Suprapubic skin (tissue), 4 donors: ENCODE data around the gene BTBD6. TPM values are rescaled to one million over a fixed set of nuclear protein-coding genes. Genes with fewer than 3 reads are reported as not detected.

Source experiments
- DNase-seq, 2 donors: peaks; one replicate each; pipeline ENCODE4 v3.0.0-alpha.2; 2019; ENCODE audit warnings: low spot score in 2 of 2
- H3K27ac ChIP-seq: fragments of 200-600 bp; sonication (generic); one replicate; pipeline ENCODE4 v1.5.1; 2019
- H3K27me3 ChIP-seq: fragments of 200-600 bp; sonication (generic); one replicate; pipeline ENCODE4 v1.5.1; 2019
- H3K36me3 ChIP-seq: fragments of 200-600 bp; sonication (generic); one replicate; pipeline ENCODE4 v1.5.1; 2019
- H3K4me1 ChIP-seq: fragments of 200-600 bp; sonication (generic); one replicate; pipeline ENCODE4 v1.5.1; 2019
- H3K4me3 ChIP-seq: fragments of 200-600 bp; sonication (generic); one replicate; pipeline ENCODE4 v1.5.1; 2019; ENCODE audit warnings: mild to moderate bottlenecking
- H3K9me3 ChIP-seq: fragments of 200-600 bp; sonication (generic); one replicate; pipeline ENCODE4 v1.5.1; 2019
- CTCF ChIP-seq, 2 donors: fragments of 200-600 bp in 1 of 2; fragments of 450-650 bp in 1 of 2; sonication (generic) in 1 of 2; IDR thresholded peaks; one replicate each; pipeline ENCODE4 v1.5.1; 2016 to 2019; ENCODE audit warnings: antibody characterized with exemption in 2 of 2, mild to moderate bottlenecking in 1 of 2, moderate library complexity in 1 of 2
- EP300 ChIP-seq: sonication (generic); formaldehyde crosslinking; IDR thresholded peaks from one replicate; pipeline ENCODE4 v1.6.1; 2017; ENCODE audit warnings: antibody characterized with exemption
- POLR2A ChIP-seq, 2 donors: fragments of 450-650 bp; IDR thresholded peaks; one replicate each; pipeline ENCODE4 v1.6.1; 2017; ENCODE audit warnings: antibody characterized with exemption in 2 of 2, mild to moderate bottlenecking in 2 of 2, moderate library complexity in 2 of 2
- POLR2AphosphoS5 ChIP-seq, 3 donors: sonication (generic); formaldehyde crosslinking; IDR thresholded peaks; one replicate each; pipeline ENCODE4 v1.6.1; 2017; ENCODE audit warnings: antibody characterized with exemption in 3 of 3
- whole genome bisulfite sequencing: methylation state at CpG from one replicate; pipeline ENCODE4 v1.1.5; 2018; 5-methylcytosine and 5-hydroxymethylcytosine counted together
- total RNA-seq, 4 donors: library from RNA; depleted of rRNA; stranded (reverse); fragments of >200 nt; gene quantifications; one replicate each; pipeline ENCODE4 v1.1.0, GENCODE V29; 2016

The BTBD6 gene
- total RNA-seq, 4 donors from 2014 or later: 38.9 to 63.7 (median 58.6) TPM

DNA sequence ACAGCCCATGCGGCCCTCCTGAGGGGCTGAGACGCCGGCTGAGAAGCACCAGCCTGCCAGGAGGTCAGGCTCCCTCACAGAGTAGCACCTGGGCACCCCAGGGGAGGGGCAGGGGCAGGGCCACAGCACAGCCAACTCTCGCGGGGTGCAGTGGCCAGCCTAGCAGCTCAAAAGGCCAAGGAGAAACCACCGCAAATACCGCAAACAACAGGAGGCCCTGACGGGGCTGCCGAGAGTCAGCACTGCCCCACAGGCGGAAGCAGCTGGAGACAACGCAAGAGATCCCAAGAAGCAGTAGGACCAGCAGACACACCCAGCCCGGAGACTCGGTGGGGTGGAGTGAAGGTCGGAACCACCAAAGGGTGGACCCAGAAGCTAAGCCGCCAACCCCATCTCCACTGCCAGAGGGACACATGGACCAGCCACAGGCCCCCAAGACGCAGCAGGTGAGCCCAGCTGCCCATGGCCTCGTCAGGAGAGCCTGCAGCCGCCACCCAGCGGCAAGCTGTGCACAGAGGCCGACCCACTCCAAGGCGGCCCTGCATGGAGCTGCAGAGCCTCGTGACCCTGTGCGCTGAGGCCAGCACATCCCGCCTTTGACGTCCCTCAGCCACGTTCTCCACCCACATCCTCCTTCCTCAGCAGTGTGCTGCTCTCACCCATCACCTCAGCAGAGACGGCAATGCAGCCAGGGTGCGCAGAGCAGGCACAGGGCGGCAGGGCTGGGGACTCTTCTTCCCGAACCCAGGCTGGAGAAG is 31.7 kb upstream of the BTBD6 start:
- TF ChIP-seq EP300 (no peak), CTCF (IDR thresholded peaks at IDR 0.05) (no peak), POLR2A (IDR thresholded peaks at IDR 0.05) (no peak), POLR2AphosphoS5 (IDR thresholded peaks at IDR 0.05) (no peak)
- Histone ChIP-seq H3K27ac (no peak overlapping the region), H3K9me3 (no peaks in the 10 kb centered on the region), H3K27me3 (no peaks in the 10 kb centered on the region), H3K4me1 (no peaks in the 10 kb centered on the region), H3K4me3 (no peak overlapping the region), H3K36me3 (peaks cover 87% of the 10 kb centered on the region)
- 95% methylated on average over 20 of the region's 30 CpGs for WGBS
- no peak for DNase-seq

DNA sequence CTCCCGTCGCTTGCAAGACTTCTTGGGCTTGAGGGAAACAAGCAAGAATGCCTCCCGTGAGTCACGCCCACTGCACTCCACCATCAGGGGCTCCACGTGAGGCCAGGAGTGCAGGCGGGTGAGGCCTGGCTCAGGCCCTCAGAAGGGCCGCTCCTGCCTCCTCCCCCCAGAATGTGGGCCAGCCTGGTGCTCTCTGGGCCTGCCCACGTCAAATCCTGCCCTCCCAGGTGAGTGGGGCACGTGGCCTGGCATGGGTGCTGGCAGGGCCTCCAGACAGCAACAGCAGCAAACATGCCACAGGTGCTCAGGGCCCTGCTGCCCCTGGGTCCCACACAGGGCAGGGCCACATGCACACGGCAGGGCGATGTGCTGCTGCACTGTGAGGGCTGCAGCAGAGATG is 30.6 kb upstream of the BTBD6 start:
- Histone ChIP-seq H3K4me3 (no peak overlapping the region), H3K4me1 (no peaks in the 10 kb centered on the region), H3K27ac (no peak overlapping the region), H3K9me3 (no peaks in the 10 kb centered on the region), H3K27me3 (no peaks in the 10 kb centered on the region), H3K36me3 (peaks cover 82% of the 10 kb centered on the region)
- WGBS: 86% methylated on average over 6 of the region's 11 CpGs
- DNase-seq: no peak
- TF ChIP-seq POLR2AphosphoS5 (IDR thresholded peaks at IDR 0.05): no peak
- no peak for TF ChIP-seq EP300
- TF ChIP-seq POLR2A (IDR thresholded peaks at IDR 0.05): no peak
- no peak for TF ChIP-seq CTCF (IDR thresholded peaks at IDR 0.05)

DNA sequence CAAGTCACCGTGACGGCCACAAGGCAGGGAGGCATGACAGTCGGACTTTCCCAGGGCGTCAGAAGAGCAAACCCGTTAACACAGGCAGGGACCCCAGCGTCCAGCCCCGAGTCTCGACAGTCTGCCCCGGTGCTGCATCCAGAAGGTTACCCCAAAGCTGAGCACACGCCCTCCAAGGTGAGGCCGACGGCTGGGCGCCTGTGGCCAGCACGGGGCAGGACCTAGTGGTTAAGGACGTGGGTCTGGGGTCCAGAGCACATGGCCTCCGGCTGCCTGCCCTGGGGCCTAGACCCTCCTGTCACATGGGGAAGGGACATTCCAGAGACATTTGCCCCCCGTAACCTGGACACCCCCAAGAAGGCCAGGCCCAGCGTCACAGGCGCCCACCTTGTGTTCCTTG is 29.7 kb upstream of the BTBD6 start:
- no peaks in the 10 kb centered on the region for H3K4me1 ChIP-seq

DNA sequence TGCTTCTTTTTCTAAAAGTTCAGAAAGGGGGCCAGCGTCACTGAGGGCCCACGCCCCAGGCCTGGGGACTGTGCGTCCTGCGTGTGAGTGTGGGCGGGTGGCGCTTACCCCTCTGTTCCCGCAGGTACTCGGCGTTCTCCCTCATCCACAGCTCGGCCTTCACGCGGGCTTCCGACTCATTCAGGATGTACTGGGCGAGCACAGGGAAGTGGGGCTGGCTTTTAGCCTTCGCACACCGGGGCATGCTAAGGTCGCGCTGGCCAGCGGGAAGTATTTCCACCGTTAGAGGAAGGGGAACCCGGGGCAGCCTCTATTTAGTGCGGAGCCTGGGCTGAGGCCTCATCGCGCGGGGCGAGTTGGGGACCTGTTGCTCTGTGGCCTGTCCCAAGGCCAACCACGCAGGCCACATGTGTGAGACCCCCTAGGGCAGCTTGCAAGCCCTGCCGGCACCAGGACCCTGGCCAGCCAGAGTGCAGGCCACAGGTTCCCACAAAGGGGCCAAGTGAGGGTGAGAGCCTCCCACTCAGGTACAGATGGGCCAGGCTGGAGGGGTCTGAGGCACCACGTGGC is 29.2 kb upstream of the BTBD6 start:
- WGBS: 96% methylated on average over 15 of the region's 29 CpGs
- Histone ChIP-seq H3K4me3 (no peak overlapping the region), H3K4me1 (no peaks in the 10 kb centered on the region), H3K36me3 (peaks cover 75% of the 10 kb centered on the region), H3K9me3 (no peaks in the 10 kb centered on the region), H3K27ac (no peak overlapping the region), H3K27me3 (no peaks in the 10 kb centered on the region)
- DNase-seq: no peak
- TF ChIP-seq POLR2AphosphoS5 (IDR thresholded peaks at IDR 0.05): no peak
- no peak for TF ChIP-seq CTCF (IDR thresholded peaks at IDR 0.05)
- no peak for TF ChIP-seq EP300
- TF ChIP-seq POLR2A (IDR thresholded peaks at IDR 0.05): no peak

More for the DNA sequence above, 29.7 kb upstream of the BTBD6 start:
- H3K27ac ChIP-seq: no peak overlapping the region
- H3K4me3 ChIP-seq: no peak overlapping the region
- H3K36me3 ChIP-seq: peaks cover 78% of the 10 kb centered on the region
- no peaks in the 10 kb centered on the region for H3K27me3 ChIP-seq
- DNase-seq: no peak
- 95% methylated on average over 11 of the region's 19 CpGs for WGBS
- H3K9me3 ChIP-seq: no peaks in the 10 kb centered on the region
- no peak for TF ChIP-seq POLR2A (IDR thresholded peaks at IDR 0.05)
- no peak for TF ChIP-seq POLR2AphosphoS5 (IDR thresholded peaks at IDR 0.05)
- no peak for TF ChIP-seq CTCF (IDR thresholded peaks at IDR 0.05)
- TF ChIP-seq EP300: no peak

DNA sequence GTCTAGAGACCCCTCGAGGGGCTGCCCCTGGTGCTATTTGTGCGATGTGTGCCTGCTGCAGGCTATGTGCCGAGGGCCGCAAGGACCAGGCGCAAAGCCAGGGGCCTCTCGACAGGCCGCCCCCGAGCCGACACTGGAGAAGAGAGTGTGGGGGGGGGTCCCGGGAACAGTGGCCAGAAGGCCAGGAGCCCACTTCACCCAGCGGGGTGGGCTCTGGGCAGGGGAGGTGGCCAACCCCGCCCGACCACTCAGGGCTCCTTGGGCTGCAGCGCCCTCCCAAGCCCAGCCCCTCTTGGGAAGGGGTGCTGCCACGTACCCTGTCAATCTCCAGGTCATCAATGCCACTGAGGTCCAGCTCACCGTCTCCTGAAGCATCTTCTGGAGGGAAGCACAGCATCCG is 28.6 kb upstream of the BTBD6 start:
- H3K4me3 ChIP-seq: no peak overlapping the region
- WGBS: 92% methylated on average over 10 of the region's 17 CpGs
- H3K36me3 ChIP-seq: peaks cover 75% of the 10 kb centered on the region
- no peak for TF ChIP-seq POLR2AphosphoS5 (IDR thresholded peaks at IDR 0.05)
- no peak for TF ChIP-seq POLR2A (IDR thresholded peaks at IDR 0.05)
- TF ChIP-seq EP300: no peak
- no peak for TF ChIP-seq CTCF (IDR thresholded peaks at IDR 0.05)
- no peaks in the 10 kb centered on the region for H3K9me3 ChIP-seq
- no peaks in the 10 kb centered on the region for H3K27me3 ChIP-seq
- DNase-seq: no peak
- H3K4me1 ChIP-seq: no peaks in the 10 kb centered on the region
- no peak overlapping the region for H3K27ac ChIP-seq
